ENCODE measurements around the gene DGKI. TPM values are rescaled to one million over a fixed set of nuclear protein-coding genes. Genes with fewer than 3 reads are reported as not detected.

The DGKI gene
- total RNA-seq, 1 donor from 2014 or later: 5.5 TPM

GRCh38 chr7:137418841-137419240 is 427.9 kb downstream of the DGKI start:
- no peak overlapping the region for H3K27ac Mint-ChIP-seq
- H3K27me3 Mint-ChIP-seq (ENCODE audit: insufficient read depth, low read depth): peaks cover 2% of the 10 kb centered on the region

GRCh38 chr7:137417464-137417863 is 429.3 kb downstream of the DGKI start:
- Histone ChIP-seq H3K4me1 (peaks cover 18% of the 10 kb centered on the region), H3K4me3 (no peak overlapping the region), H3K27me3 (no peaks in the 10 kb centered on the region), H4K20me1 (ENCODE audit: low read depth) (no peaks in the 10 kb centered on the region), H3K4me2 (no peak overlapping the region), H3K27ac (no peak overlapping the region), H3K9ac (no peak overlapping the region), H3F3A (ENCODE audit: low read depth) (no peaks in the 10 kb centered on the region), H3K79me2 (ENCODE audit: low read depth) (no peaks in the 10 kb centered on the region), H3K36me3 (no peaks in the 10 kb centered on the region), H3K9me3 (ENCODE audit: low read depth) (no peaks in the 10 kb centered on the region), H2AFZ (replicated peaks) (peak overlapping the region; percentile 63)
- Mint-ChIP-seq H3K27me3 (ENCODE audit: insufficient read depth, low read depth) (peaks cover 2% of the 10 kb centered on the region), H3K4me1 (peaks cover 21% of the 10 kb centered on the region), H3K27ac (peak overlapping the region; percentile 24), H3K36me3 (peaks cover 7% of the 10 kb centered on the region), H3K4me3 (no peak overlapping the region), H3K9me3 (peaks cover 17% of the 10 kb centered on the region)
- TF ChIP-seq EZH2 (IDR thresholded peaks at IDR 0.05) (no peak), EZH2phosphoT487 (IDR thresholded peaks at IDR 0.05) (no peak)
- no peak for DNase-seq (ENCODE audit: low spot score)

More at GRCh38 chr7:137418841-137419240, 427.9 kb downstream of the DGKI start:
- H2AFZ ChIP-seq (replicated peaks): peak overlapping the region; percentile 73
- no peaks in the 10 kb centered on the region for H3K27me3 ChIP-seq
- peaks cover 18% of the 10 kb centered on the region for H3K4me1 ChIP-seq
- Mint-ChIP-seq H3K36me3 (peaks cover 11% of the 10 kb centered on the region), H3K9me3 (peaks cover 16% of the 10 kb centered on the region), H3K4me3 (no peak overlapping the region), H3K4me1 (peaks cover 21% of the 10 kb centered on the region)
- H3K27ac ChIP-seq: no peak overlapping the region
- H3K36me3 ChIP-seq: no peaks in the 10 kb centered on the region
- TF ChIP-seq CTCF (IDR thresholded peaks at IDR 0.05): no peak
- H3K9me3 ChIP-seq (ENCODE audit: low read depth): no peaks in the 10 kb centered on the region
- H3K4me3 ChIP-seq: no peak overlapping the region
- H3F3A ChIP-seq (ENCODE audit: low read depth): no peaks in the 10 kb centered on the region
- H4K20me1 ChIP-seq (ENCODE audit: low read depth): no peaks in the 10 kb centered on the region
- no peaks in the 10 kb centered on the region for H3K79me2 ChIP-seq (ENCODE audit: low read depth)
- H3K4me2 ChIP-seq: peak overlapping the region; percentile 16
- H3K9ac ChIP-seq: no peak overlapping the region
- no peak for DNase-seq (ENCODE audit: low spot score)

DNA sequence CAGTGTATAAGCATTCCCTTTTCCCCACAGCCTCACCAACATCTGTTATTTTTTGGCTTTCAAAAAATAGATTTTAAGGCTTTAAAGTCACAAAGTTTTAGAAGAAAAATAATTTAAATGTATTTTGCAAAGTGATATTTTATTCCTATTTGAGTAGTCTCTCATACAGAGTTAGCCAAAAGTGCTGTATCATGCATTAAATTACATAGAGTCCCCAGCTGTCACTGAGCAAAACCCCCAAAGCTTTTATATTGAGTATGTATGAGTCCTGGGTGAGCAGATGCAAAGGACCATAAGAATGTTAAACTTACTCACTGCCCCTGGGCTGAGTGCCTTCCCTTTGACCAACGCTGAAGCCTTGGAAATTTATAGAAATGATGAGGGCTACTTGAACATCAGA is 432.9 kb downstream of the DGKI start:
- H3K79me2 ChIP-seq (ENCODE audit: low read depth): no peaks in the 10 kb centered on the region
- no peak for DNase-seq (ENCODE audit: low spot score)
- Mint-ChIP-seq H3K36me3 (peaks cover 2% of the 10 kb centered on the region), H3K4me1 (peaks cover 38% of the 10 kb centered on the region), H3K9me3 (peaks cover 7% of the 10 kb centered on the region), H3K27ac (no peak overlapping the region), H3K27me3 (ENCODE audit: insufficient read depth, low read depth) (no peaks in the 10 kb centered on the region), H3K4me3 (no peak overlapping the region)
- H3K27ac ChIP-seq: no peak overlapping the region
- H3K4me1 ChIP-seq: peaks cover 13% of the 10 kb centered on the region
- no peak overlapping the region for H2AFZ ChIP-seq (replicated peaks)
- H4K20me1 ChIP-seq (ENCODE audit: low read depth): no peaks in the 10 kb centered on the region
- H3F3A ChIP-seq (ENCODE audit: low read depth): no peaks in the 10 kb centered on the region
- H3K9ac ChIP-seq: no peak overlapping the region
- TF ChIP-seq EZH2 (IDR thresholded peaks at IDR 0.05): no peak
- TF ChIP-seq CTCF (IDR thresholded peaks at IDR 0.05): no peak
- no peaks in the 10 kb centered on the region for H3K9me3 ChIP-seq (ENCODE audit: low read depth)
- H3K4me3 ChIP-seq: no peak overlapping the region
- H3K36me3 ChIP-seq: no peaks in the 10 kb centered on the region
- no peaks in the 10 kb centered on the region for H3K27me3 ChIP-seq
- H3K4me2 ChIP-seq: no peak overlapping the region

DNA sequence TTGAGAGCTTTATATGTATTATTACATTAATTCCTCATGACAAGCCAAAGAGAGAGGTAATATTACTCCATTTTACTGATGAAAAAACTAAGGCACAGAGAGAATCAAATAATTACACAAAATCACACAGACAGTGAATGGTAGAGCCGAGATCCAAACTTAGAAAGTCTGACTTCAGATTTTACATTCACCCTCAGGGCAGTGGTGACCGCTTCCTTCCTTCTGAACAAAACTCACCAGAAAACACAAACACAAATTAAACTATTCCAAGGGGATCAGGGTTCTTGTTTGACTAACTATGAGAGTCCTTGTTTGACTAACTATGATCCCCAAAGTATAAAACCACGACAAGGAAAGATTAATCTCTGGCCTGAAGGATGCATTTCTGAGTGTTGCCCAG is 435.3 kb downstream of the DGKI start:
- no peaks in the 10 kb centered on the region for H4K20me1 ChIP-seq (ENCODE audit: low read depth)
- H3K9ac ChIP-seq: no peak overlapping the region
- no peaks in the 10 kb centered on the region for H3K36me3 ChIP-seq
- H3K4me3 ChIP-seq: no peak overlapping the region
- peaks cover 3% of the 10 kb centered on the region for H3K4me1 ChIP-seq
- H2AFZ ChIP-seq (replicated peaks): no peak overlapping the region
- no peak overlapping the region for H3K4me2 ChIP-seq
- no peaks in the 10 kb centered on the region for H3K9me3 ChIP-seq (ENCODE audit: low read depth)
- peaks cover 48% of the 10 kb centered on the region for H3K4me1 Mint-ChIP-seq
- no peak for TF ChIP-seq EZH2phosphoT487 (IDR thresholded peaks at IDR 0.05)
- no peak for TF ChIP-seq CTCF (IDR thresholded peaks at IDR 0.05)
- no peak for TF ChIP-seq EZH2 (IDR thresholded peaks at IDR 0.05)
- H3F3A ChIP-seq (ENCODE audit: low read depth): no peaks in the 10 kb centered on the region
- no peak overlapping the region for H3K27ac ChIP-seq
- no peak overlapping the region for H3K27ac Mint-ChIP-seq
- H3K36me3 Mint-ChIP-seq: peaks cover 2% of the 10 kb centered on the region
- no peaks in the 10 kb centered on the region for H3K79me2 ChIP-seq (ENCODE audit: low read depth)
- H3K4me3 Mint-ChIP-seq: no peak overlapping the region
- H3K9me3 Mint-ChIP-seq: peaks cover 7% of the 10 kb centered on the region
- H3K27me3 ChIP-seq: no peaks in the 10 kb centered on the region
- DNase-seq (ENCODE audit: low spot score): no peak
- no peaks in the 10 kb centered on the region for H3K27me3 Mint-ChIP-seq (ENCODE audit: insufficient read depth, low read depth)

Data from neural progenitor cell (in vitro differentiated cells).